Hematopoietic multipotent progenitor cell treated with erythropoietin and hydrocortisone succinate and interleukin-3 and kit ligand, for 8 days (in vitro differentiated cells): Measurements from ENCODE around the gene LRRC56.

Experiments used
- DNase-seq: peaks from one replicate; pipeline ENCODE4 v3.0.0-alpha.2; 2015

Gene LRRC56

GRCh38 chr11:601573-602245 is 64.4 kb downstream of the LRRC56 start:
- no peak for DNase-seq

- no peak for DNase-seq
These were observed 65.8 kb downstream of the LRRC56 start for GRCh38 chr11:603154-603553.
